SU-DHL-6 (cell line): ENCODE measurements around the gene RABL6.

ENCODE experiments used
- EZH2phosphoT487 ChIP-seq: fragments of 200-600 bp; sonication (generic), shearing (Covaris generic); conservative IDR thresholded peaks from 2 replicates; pipeline ENCODE4 v1.6.1; 2018; ENCODE audit warnings: mild to moderate bottlenecking, antibody characterized with exemption, low read length, moderate library complexity, mixed read lengths
- TF ChIP-seq, protein P1 (sequence below): fragments of 200-600 bp; sonication (generic); IDR thresholded peaks from one replicate; pipeline ENCODE4 v1.5.1; 2017; ENCODE audit warnings: antibody characterized with exemption, mild to moderate bottlenecking, low read length, moderate library complexity; ENCODE audit not compliant: insufficient read depth, poor library complexity, severe bottlenecking

- TF ChIP-seq, protein P1, sequence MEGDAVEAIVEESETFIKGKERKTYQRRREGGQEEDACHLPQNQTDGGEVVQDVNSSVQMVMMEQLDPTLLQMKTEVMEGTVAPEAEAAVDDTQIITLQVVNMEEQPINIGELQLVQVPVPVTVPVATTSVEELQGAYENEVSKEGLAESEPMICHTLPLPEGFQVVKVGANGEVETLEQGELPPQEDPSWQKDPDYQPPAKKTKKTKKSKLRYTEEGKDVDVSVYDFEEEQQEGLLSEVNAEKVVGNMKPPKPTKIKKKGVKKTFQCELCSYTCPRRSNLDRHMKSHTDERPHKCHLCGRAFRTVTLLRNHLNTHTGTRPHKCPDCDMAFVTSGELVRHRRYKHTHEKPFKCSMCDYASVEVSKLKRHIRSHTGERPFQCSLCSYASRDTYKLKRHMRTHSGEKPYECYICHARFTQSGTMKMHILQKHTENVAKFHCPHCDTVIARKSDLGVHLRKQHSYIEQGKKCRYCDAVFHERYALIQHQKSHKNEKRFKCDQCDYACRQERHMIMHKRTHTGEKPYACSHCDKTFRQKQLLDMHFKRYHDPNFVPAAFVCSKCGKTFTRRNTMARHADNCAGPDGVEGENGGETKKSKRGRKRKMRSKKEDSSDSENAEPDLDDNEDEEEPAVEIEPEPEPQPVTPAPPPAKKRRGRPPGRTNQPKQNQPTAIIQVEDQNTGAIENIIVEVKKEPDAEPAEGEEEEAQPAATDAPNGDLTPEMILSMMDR = no peak
- no peak for TF ChIP-seq EZH2phosphoT487
Measured at GRCh38 chr9:136862849-136863622, 55.3 kb downstream of the RABL6 start.
